SK-N-SH (cell line): ENCODE results near the gene GPR161.
A peak's percentile ranks its signal among the peaks of the same experiment; 100 is the strongest.

ENCODE experiments used
- FOXJ3 ChIP-seq: sonication (generic); formaldehyde crosslinking; IDR thresholded peaks from 2 replicates; pipeline ENCODE4 v1.5.1; 2020; ENCODE audit warnings: mild to moderate bottlenecking, missing genetic modification reagents
- TF ChIP-seq, protein P1 (sequence below): fragments of 200-600 bp; sonication (generic); IDR thresholded peaks from 2 replicates; pipeline ENCODE4 v1.6.1; 2017; ENCODE audit warnings: antibody characterized with exemption, mild to moderate bottlenecking, moderate library complexity
- TF ChIP-seq, protein P2 (sequence below): IDR thresholded peaks from 2 replicates; pipeline ENCODE4 v1.4.0; 2012; ENCODE audit warnings: low read depth, borderline replicate concordance

DNA sequence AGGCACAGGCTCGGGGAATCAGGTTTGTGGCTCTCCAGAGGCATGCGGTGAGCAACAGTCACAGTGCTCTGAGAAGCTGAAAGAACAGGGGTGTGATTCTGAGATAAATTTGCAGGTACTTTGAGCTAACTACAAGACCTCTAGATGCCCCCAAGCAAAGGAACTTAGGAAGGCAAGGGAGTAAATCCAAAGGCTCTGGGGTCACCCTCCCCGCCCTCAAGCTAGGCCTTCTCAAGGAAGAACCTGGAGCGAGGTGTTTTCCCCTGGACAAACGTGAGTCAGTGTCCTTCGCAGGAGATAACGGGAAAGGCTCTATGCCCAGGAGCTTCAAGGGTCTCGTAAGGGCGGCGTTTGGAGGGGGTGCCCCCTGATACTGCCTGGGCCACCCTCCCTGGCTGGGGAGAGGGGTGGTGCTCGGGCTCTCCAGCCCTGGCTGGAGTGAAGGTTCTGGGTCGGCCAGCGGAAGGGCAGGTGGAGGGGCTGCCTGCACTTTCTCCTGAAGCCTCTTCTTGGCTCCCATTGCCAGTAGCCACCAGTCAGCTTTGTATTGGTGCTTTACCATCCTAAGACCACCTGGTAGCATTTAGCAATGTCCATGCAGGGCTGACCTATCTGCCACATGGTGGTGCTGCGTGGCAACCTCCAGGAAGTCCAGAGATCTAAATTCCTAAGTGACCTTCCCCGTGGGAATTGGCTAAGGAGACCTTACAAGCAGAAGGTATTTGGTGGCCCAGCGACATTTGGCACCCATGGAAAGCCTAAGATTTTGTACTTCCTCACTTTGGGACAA lies 44.0 kb downstream of the GPR161 start:
- TF ChIP-seq FOXJ3: no peak
- TF ChIP-seq, protein P1, sequence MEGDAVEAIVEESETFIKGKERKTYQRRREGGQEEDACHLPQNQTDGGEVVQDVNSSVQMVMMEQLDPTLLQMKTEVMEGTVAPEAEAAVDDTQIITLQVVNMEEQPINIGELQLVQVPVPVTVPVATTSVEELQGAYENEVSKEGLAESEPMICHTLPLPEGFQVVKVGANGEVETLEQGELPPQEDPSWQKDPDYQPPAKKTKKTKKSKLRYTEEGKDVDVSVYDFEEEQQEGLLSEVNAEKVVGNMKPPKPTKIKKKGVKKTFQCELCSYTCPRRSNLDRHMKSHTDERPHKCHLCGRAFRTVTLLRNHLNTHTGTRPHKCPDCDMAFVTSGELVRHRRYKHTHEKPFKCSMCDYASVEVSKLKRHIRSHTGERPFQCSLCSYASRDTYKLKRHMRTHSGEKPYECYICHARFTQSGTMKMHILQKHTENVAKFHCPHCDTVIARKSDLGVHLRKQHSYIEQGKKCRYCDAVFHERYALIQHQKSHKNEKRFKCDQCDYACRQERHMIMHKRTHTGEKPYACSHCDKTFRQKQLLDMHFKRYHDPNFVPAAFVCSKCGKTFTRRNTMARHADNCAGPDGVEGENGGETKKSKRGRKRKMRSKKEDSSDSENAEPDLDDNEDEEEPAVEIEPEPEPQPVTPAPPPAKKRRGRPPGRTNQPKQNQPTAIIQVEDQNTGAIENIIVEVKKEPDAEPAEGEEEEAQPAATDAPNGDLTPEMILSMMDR: peak; percentile 38
- TF ChIP-seq, protein P2, sequence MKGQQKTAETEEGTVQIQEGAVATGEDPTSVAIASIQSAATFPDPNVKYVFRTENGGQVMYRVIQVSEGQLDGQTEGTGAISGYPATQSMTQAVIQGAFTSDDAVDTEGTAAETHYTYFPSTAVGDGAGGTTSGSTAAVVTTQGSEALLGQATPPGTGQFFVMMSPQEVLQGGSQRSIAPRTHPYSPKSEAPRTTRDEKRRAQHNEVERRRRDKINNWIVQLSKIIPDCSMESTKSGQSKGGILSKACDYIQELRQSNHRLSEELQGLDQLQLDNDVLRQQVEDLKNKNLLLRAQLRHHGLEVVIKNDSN: no peak
